Caco-2 (cell line): ENCODE measurements around the gene TBK1. TPM values are rescaled to one million over a fixed set of nuclear protein-coding genes. Genes with fewer than 3 reads are reported as not detected.

Experiments used
- BruUV-seq: library from RNA; stranded (reverse); fragments of 400-500 nt; replicated peaks from 2 replicates; lab custom pipeline; 2021; lab: Mats Ljungman, UMichigan
- CTCF ChIA-PET: fragments of 300-600 bp; sonication (Branson Sonifier 250); formaldehyde crosslinking; loops from one replicate; lab custom pipeline; 2022; ENCODE audit warnings: antibody characterized with exemption; lab: Charles Lee
- POLR2A ChIA-PET: fragments of 300-600 bp; sonication (Branson Sonifier 250); formaldehyde crosslinking; loops from one replicate; lab custom pipeline; 2022; ENCODE audit warnings: antibody characterized with exemption; lab: Charles Lee
- DNase-seq, 2 experiments: peaks; one replicate each; pipeline versions ENCODE4 v3.0.0 to v3.0.0-alpha.2; 2020 to 2022
- H3K27me3 ChIP-seq: replicated peaks from 2 replicates; pipeline ENCODE4 v1.6.0; 2011; ENCODE audit warnings: low read length; ENCODE audit not compliant: control insufficient read depth, insufficient read depth
- H3K36me3 ChIP-seq: 2 replicates; pipeline ENCODE4 v1.5.1; 2011; ENCODE audit warnings: low read length; ENCODE audit not compliant: control insufficient read depth, insufficient read depth
- H3K4me1 ChIP-seq: fragments of 250-450 bp; sonication (Bioruptor Pico); 2 replicates; pipeline ENCODE4 v1.5.1; 2020; ENCODE audit warnings: mild to moderate bottlenecking
- H3K4me3 ChIP-seq: 2 replicates; pipeline ENCODE4 v1.5.1; 2011; ENCODE audit warnings: low read depth, mild to moderate bottlenecking, control low read depth, low read length
- H3K9me3 ChIP-seq: fragments of 250-450 bp; sonication (Bioruptor Pico); 2 replicates; pipeline ENCODE4 v1.5.1; 2020; ENCODE audit warnings: mild to moderate bottlenecking, moderate library complexity
- H3K27ac Mint-ChIP-seq: one replicate; pipeline ENCODE4 v1.8.0; 2022; ENCODE audit warnings: mixed read lengths; ENCODE audit not compliant: unreplicated experiment
- H3K27me3 Mint-ChIP-seq: one replicate; pipeline ENCODE4 v1.8.0; 2022; ENCODE audit warnings: mixed read lengths; ENCODE audit not compliant: insufficient read depth, unreplicated experiment
- H3K36me3 Mint-ChIP-seq: one replicate; pipeline ENCODE4 v1.8.0; 2022; ENCODE audit warnings: mild to moderate bottlenecking, mixed read lengths; ENCODE audit not compliant: insufficient read depth, unreplicated experiment
- H3K4me1 Mint-ChIP-seq: one replicate; pipeline ENCODE4 v1.8.0; 2022; ENCODE audit warnings: low read depth, mixed read lengths; ENCODE audit not compliant: unreplicated experiment
- H3K4me3 Mint-ChIP-seq: one replicate; pipeline ENCODE4 v1.8.0; 2022; ENCODE audit warnings: mild to moderate bottlenecking, moderate library complexity, mixed read lengths; ENCODE audit not compliant: unreplicated experiment
- H3K9me3 Mint-ChIP-seq: one replicate; pipeline ENCODE4 v1.8.0; 2022; ENCODE audit warnings: mixed read lengths; ENCODE audit not compliant: unreplicated experiment
- CTCF ChIP-seq, 2 experiments: fragments of 200-600 bp in 1 of 2; IDR thresholded peaks; 1 replicate in 1 of 2; 2 replicates in 1 of 2; pipeline versions ENCODE4 v1.5.1 to v1.8.0; 2011 to 2022; ENCODE audit warnings: antibody characterized with exemption in 1 of 2, control low read depth in 1 of 2, inconsistent platforms in 1 of 2, low read depth in 1 of 2, low read length in 1 of 2, mild to moderate bottlenecking in 1 of 2, moderate library complexity in 1 of 2; ENCODE audit not compliant: insufficient read depth in 1 of 2, severe bottlenecking in 1 of 2, unreplicated experiment in 1 of 2
- intact Hi-C: fragments of 100-400 bp; cut with micrococcal nuclease; formaldehyde crosslinking; loops from one replicate; pipeline ENCODE4 v1.10.0; 2022; ENCODE audit not compliant: unreplicated experiment
- total RNA-seq: library from RNA; stranded (reverse); gene quantifications from 2 replicates; pipeline ENCODE4 v1.2.3, GENCODE V29; 2022

Gene TBK1
- total RNA-seq, 1 experiment from 2014 or later, result 21.6 TPM

- H3K9me3 ChIP-seq, result no peaks in the 10 kb centered on the region
- H3K27me3 ChIP-seq, result no peaks in the 10 kb centered on the region
- Mint-ChIP-seq H3K4me3 (no peak overlapping the region), H3K9me3 (no peaks in the 10 kb centered on the region), H3K36me3 (no peaks in the 10 kb centered on the region), H3K27ac (no peak overlapping the region), H3K27me3 (no peaks in the 10 kb centered on the region), H3K4me1 (no peaks in the 10 kb centered on the region)
- TF ChIP-seq CTCF (IDR thresholded peaks at IDR 0.05; ENCODE audit: insufficient read depth in 1 of 2, low read depth in 1 of 2, low read length in 1 of 2, severe bottlenecking in 1 of 2, unreplicated experiment in 1 of 2), result no peak
- ChIA-PET CTCF (interaction anchor here (0.6 kb wide), 1 partner anchor 151 kb away, joined by 4 read pairs; no protein-coding TSS in a partner anchor), POLR2A (no interaction called here)
- H3K4me3 ChIP-seq, result no peak overlapping the region
- H3K4me1 ChIP-seq, result no peaks in the 10 kb centered on the region
- no TSS peak for BruUV-seq
- H3K36me3 ChIP-seq, result no peaks in the 10 kb centered on the region
- DNase-seq, result no peak
- intact Hi-C loops, result no loop called here
Observed at GRCh38 chr12:64544371-64545080, 92.6 kb downstream of the TBK1 start.

DNA sequence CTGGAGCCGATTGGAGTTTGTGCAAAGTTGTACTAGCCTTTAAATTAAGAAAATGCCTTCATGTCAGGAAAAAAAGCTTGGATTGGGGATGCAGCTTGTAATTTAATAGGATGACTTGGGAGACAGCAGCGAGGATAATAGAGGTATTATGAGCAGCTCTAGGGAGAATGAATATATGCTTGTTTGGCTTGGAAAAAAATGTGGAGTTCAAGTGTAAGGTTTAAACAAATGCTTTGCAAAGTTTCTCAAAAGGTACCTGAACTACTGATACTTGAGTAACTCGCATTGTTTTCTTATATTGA, 93.1 kb downstream of the TBK1 start:
- intact Hi-C loops, result no loop called here
- H3K9me3 Mint-ChIP-seq, result no peaks in the 10 kb centered on the region
- ChIA-PET POLR2A (no interaction called here), CTCF (interaction anchor here (0.6 kb wide), 1 partner anchor 151 kb away, joined by 4 read pairs; no protein-coding TSS in a partner anchor)
- H3K4me3 ChIP-seq, result no peak overlapping the region
- no peak overlapping the region for H3K27ac Mint-ChIP-seq
- DNase-seq, result no peak
- H3K4me1 Mint-ChIP-seq, result no peaks in the 10 kb centered on the region
- no peak for TF ChIP-seq CTCF (IDR thresholded peaks at IDR 0.05; ENCODE audit: insufficient read depth in 1 of 2, low read depth in 1 of 2, low read length in 1 of 2, severe bottlenecking in 1 of 2, unreplicated experiment in 1 of 2)
- no peaks in the 10 kb centered on the region for H3K4me1 ChIP-seq
- no peaks in the 10 kb centered on the region for H3K36me3 Mint-ChIP-seq
- no TSS peak for BruUV-seq
- H3K9me3 ChIP-seq, result no peaks in the 10 kb centered on the region
- H3K36me3 ChIP-seq, result no peaks in the 10 kb centered on the region
- H3K27me3 ChIP-seq, result no peaks in the 10 kb centered on the region
- no peak overlapping the region for H3K4me3 Mint-ChIP-seq
- H3K27me3 Mint-ChIP-seq, result no peaks in the 10 kb centered on the region

DNA sequence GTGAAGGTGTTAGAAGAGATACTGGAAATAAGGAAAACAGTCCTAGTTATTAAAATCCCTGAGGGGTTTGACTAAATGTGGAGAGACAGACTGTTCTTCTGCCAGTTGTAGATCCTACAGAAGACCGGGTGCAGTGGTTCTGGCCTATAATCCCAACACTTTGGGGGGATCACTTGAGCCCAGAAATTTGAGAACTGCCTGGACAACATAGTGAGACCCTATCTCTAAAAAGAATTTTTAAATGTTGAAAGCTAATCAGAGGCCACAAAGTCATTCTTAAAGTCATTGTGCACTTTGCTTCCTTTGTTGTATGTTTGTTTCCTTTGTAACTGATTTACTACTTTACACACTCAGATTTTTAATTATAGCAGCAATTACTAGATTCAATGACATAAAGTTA, 97.2 kb downstream of the TBK1 start:
- no peaks in the 10 kb centered on the region for H3K4me1 ChIP-seq
- no TSS peak for BruUV-seq
- no peaks in the 10 kb centered on the region for H3K27me3 ChIP-seq
- H3K9me3 Mint-ChIP-seq, result no peaks in the 10 kb centered on the region
- no peaks in the 10 kb centered on the region for H3K4me1 Mint-ChIP-seq
- no peak overlapping the region for H3K4me3 ChIP-seq
- intact Hi-C loops, result loop anchor here (1.0 kb wide), 2 partner anchors 60 to 147 kb away; no protein-coding TSS in a partner anchor
- POLR2A ChIA-PET, result no interaction called here
- H3K36me3 ChIP-seq, result no peaks in the 10 kb centered on the region
- no peak overlapping the region for H3K27ac Mint-ChIP-seq
- TF ChIP-seq CTCF (IDR thresholded peaks at IDR 0.05; ENCODE audit: insufficient read depth in 1 of 2, low read depth in 1 of 2, low read length in 1 of 2, severe bottlenecking in 1 of 2, unreplicated experiment in 1 of 2), result no peak
- no peaks in the 10 kb centered on the region for H3K36me3 Mint-ChIP-seq
- CTCF ChIA-PET, result interaction anchor here (0.5 to 1.6 kb wide), 8 partner anchors 20 to 292 kb away, joined by 3 to 11 read pairs (median 4); no protein-coding TSS in a partner anchor
- no peak for DNase-seq
- no peaks in the 10 kb centered on the region for H3K9me3 ChIP-seq
- no peak overlapping the region for H3K4me3 Mint-ChIP-seq
- H3K27me3 Mint-ChIP-seq, result no peaks in the 10 kb centered on the region
